ENCODE data around the gene C19orf12.
A peak's percentile ranks its signal among the peaks of the same experiment; 100 is the strongest.

Gene C19orf12

DNA sequence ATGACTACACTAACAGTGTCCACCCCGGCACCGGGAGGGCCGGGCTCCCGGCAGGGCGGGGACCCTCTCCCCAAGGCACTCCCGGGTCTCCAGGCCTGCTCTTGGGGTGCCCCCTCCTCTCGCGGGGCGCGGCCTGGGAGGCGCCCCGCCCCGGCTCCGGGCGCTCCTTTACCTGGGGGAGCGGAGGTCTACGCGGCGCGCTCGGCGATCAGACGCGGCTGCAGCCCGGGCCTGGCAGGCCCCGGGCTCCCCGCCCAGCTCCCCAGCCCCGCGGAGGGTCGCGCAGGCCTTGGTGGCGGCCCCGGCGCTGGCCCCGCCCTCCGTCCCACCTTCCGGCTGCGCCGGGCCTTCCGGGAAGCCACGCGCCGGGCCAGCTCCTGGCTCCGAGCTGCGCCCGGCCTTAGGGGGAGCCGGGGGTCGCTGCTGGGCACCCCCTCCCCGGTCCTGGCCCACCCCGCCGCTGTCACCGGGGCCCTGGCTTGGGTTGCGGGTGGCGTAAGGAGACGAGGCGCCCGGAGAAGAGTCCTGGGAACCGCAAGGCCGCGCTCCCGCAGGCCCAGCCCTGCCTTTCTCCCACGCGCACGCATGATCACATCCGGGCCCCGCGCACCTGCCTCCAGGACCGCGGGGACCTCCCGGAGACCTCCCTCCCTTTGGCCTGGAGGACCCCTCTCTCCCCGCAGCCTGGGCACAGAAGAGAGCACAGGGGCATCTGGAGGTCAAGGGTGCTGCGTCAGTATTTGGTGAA is at the start of gene C19orf12:
TSS of gene C19orf12 (minus strand) at position 309 of the 748 bp plus-strand sequence. CDS start 6,848 bp downstream, outside the sequence.
- CTCF ChIA-PET = interaction anchor here (1.0 to 10.0 kb wide), 7 partner anchors 11 to 247 kb away, joined by 3 to 147 read pairs (median 8); partner anchors contain the start of genes PLEKHF1 and POP4
- Mint-ChIP-seq H3K27ac (peak within 1 kb of the TSS; percentile 97), H3K36me3 (peaks cover 22% of the 10 kb centered on the region), H3K27me3 (peaks cover 4% of the 10 kb centered on the region), H3K4me1 (peaks cover 57% of the 10 kb centered on the region), H3K9me3 (no peaks in the 10 kb centered on the region), H3K4me3 (peak within 1 kb of the TSS; percentile 88)
- DNase-seq = peak; percentile 68

DNA sequence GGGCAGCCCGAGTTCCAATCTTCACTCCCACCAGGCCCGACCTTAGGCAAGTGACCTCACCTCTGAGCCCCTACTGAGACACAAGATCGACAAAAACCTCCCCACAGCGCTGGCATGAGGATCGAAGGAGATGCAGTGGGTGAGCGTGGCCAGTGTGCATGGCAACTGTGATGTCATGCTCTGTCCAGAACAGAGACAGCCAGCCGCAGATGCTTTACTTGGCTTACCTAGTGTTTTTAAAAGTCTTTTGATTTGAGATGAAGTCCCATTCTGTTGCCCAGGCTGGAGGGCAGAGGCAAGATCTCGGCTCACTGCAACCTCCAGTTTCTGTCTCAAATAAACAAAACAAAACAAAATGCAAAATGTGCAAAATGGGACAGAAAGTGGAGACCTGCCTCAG is 49.3 kb upstream of the C19orf12 start:
- CTCF ChIA-PET = no interaction called here
- Mint-ChIP-seq H3K36me3 (no peaks in the 10 kb centered on the region), H3K4me1 (peaks cover 3% of the 10 kb centered on the region), H3K4me3 (no peak overlapping the region), H3K27me3 (peaks cover 37% of the 10 kb centered on the region), H3K9me3 (no peaks in the 10 kb centered on the region), H3K27ac (no peak overlapping the region)
- no peak for DNase-seq

DNA sequence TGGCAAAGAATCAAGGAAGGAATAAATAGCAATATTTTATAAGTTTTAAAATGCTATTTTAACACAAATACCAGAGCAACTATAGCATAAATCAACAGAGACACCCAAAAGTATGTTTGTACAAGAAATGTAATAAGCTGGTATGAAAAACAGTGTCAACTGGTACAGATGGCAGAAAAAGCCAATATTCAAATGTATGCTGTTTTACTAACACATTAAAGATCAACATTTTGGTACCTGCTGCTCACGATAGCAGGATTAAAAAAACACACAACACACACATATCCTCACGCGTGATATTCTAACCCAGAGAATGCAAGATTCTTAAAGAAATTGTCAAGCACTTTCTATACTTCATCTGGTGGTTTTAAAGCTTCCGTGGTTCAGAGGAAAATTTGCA is 48.1 kb upstream of the C19orf12 start:
- H3K27ac Mint-ChIP-seq = no peak overlapping the region
- H3K9me3 Mint-ChIP-seq = no peaks in the 10 kb centered on the region
- peaks cover 37% of the 10 kb centered on the region for H3K27me3 Mint-ChIP-seq
- no peak overlapping the region for H3K4me3 Mint-ChIP-seq
- CTCF ChIA-PET = interaction anchor here (4.9 kb wide), 1 partner anchor 110 kb away, joined by 55 read pairs; no protein-coding TSS in a partner anchor
- no peak for DNase-seq
- no peaks in the 10 kb centered on the region for H3K36me3 Mint-ChIP-seq
- peaks cover 3% of the 10 kb centered on the region for H3K4me1 Mint-ChIP-seq

DNA sequence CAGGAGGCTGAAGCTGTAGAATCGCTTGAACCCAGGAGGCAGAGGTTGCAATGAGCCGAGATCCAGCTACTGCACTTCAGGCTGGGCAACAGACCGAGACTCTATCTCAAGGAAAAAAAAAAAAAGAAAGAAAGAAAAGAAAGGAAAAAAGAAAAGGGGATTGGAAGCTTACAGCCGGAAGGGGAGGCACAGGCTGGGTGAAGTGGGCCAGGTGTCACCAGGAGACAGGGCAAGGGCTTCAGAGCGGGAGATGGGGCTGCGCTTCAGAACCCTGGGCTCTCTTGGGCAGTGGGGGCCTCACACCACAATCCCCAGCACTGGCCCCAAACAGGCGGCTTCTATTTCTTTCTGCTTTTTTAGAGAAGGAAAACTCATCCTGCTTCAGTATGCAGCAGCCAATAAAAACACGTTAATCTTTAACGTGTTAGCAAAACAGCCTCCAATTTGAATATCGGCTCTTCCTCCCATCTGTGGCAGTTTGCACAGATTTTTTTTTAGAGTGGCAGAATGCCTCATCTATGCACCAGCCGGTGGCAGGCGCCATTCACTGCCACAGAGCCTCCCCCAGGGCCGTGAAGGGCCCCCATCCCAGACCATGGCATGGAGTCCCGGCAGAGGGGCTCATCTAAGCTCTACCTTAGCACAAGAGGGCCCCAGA is 46.6 kb upstream of the C19orf12 start:
- no peaks in the 10 kb centered on the region for H3K9me3 Mint-ChIP-seq
- no peak overlapping the region for H3K27ac Mint-ChIP-seq
- no peaks in the 10 kb centered on the region for H3K36me3 Mint-ChIP-seq
- peaks cover 35% of the 10 kb centered on the region for H3K27me3 Mint-ChIP-seq
- peaks cover 3% of the 10 kb centered on the region for H3K4me1 Mint-ChIP-seq
- no peak for DNase-seq
- no peak overlapping the region for H3K4me3 Mint-ChIP-seq
- CTCF ChIA-PET = interaction anchor here (0.9 to 6.1 kb wide), 8 partner anchors 10 to 112 kb away, joined by 3 to 55 read pairs (median 7); no protein-coding TSS in a partner anchor

DNA sequence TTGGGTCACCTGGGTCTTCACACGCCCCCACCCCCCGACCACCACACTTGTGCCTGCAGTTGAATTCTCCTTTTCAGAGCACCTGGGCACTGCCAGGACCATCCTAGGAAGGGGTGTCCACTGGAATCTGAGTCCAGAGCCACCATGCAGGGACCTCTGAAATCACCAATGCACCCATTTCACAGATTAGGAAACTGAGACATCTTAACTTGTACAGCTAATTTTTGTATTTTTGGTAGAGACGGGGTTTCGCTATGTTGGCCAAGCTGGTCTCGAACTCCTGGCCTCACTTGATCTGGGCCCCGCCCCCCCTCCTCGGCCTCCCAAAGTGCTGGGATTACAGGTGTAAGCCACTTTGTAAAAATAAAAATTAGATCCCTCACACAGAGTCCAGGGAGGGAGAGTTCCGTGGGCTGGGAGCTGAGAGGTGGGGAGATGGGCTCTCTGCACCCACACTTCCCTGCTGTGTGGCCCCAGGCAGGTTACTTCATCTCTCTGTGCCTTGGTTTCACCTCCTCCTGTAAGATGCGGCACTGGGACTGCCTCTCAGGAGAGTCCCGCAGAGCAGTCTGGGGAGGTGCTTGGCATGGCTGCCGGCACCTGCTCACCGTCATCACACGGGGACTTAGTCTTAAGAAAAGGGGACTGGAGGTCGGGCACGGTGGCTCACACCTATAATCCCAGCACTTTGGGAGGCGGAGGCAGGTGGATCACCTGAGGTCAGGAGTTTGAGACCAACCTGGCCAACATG is 45.9 kb upstream of the C19orf12 start:
- H3K27me3 Mint-ChIP-seq = peaks cover 27% of the 10 kb centered on the region
- no peak overlapping the region for H3K27ac Mint-ChIP-seq
- no peak overlapping the region for H3K4me3 Mint-ChIP-seq
- peaks cover 3% of the 10 kb centered on the region for H3K4me1 Mint-ChIP-seq
- no peaks in the 10 kb centered on the region for H3K9me3 Mint-ChIP-seq
- no peak for DNase-seq
- CTCF ChIA-PET = interaction anchor here (0.9 to 6.1 kb wide), 16 partner anchors 11 to 112 kb away, joined by 3 to 55 read pairs (median 5); no protein-coding TSS in a partner anchor
- H3K36me3 Mint-ChIP-seq = no peaks in the 10 kb centered on the region

DNA sequence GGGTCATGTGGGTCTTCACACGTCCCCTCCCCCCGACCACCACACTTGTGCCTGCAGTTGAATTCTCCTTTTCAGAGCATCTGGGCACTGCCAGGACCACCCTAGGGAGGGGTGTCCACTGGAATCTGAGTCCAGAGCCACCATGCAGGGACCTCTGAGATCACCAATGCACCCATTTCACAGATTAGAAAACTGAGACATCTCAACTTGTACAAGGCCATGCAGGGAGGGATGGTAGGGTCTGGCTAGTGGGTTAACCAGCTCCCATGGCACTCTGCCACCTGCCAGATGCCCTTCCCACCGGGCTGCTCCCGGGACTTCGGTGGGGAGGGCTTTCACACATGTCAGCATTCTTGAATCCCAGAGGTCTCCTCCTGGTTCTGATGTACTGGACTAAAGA is 44.3 kb upstream of the C19orf12 start:
- DNase-seq = no peak
- no peaks in the 10 kb centered on the region for H3K9me3 Mint-ChIP-seq
- peaks cover 3% of the 10 kb centered on the region for H3K4me1 Mint-ChIP-seq
- no peak overlapping the region for H3K27ac Mint-ChIP-seq
- H3K4me3 Mint-ChIP-seq = no peak overlapping the region
- peaks cover 22% of the 10 kb centered on the region for H3K27me3 Mint-ChIP-seq
- CTCF ChIA-PET = interaction anchor here (0.6 to 6.1 kb wide), 20 partner anchors 10 to 165 kb away, joined by 3 to 55 read pairs (median 4); no protein-coding TSS in a partner anchor
- H3K36me3 Mint-ChIP-seq = no peaks in the 10 kb centered on the region

DNA sequence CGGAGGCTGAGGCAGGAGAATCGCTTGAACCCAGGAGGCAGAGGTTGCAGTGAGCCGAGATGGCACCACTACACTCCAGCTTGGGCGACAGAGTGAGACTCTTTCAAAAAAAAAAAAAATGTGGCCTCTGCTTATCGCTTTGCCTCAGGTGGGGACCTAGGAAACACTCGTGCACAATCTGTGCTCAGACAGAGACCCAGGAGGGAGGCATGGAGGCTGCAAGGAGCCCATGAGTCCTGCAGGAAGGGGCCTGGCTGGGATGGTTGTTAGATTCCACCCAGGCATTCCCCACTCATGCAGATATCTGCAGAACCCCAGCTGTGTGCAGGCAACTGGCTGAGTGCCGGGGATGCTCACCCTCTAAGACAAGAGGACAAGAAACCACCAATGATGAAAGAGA is 43.8 kb upstream of the C19orf12 start:
- no peak for DNase-seq
- CTCF ChIA-PET = interaction anchor here (1.1 to 6.1 kb wide), 6 partner anchors 13 to 117 kb away, joined by 3 to 55 read pairs (median 5); no protein-coding TSS in a partner anchor
- peaks cover 20% of the 10 kb centered on the region for H3K27me3 Mint-ChIP-seq
- no peak overlapping the region for H3K4me3 Mint-ChIP-seq
- no peaks in the 10 kb centered on the region for H3K36me3 Mint-ChIP-seq
- H3K4me1 Mint-ChIP-seq = peaks cover 3% of the 10 kb centered on the region
- H3K27ac Mint-ChIP-seq = no peak overlapping the region
- H3K9me3 Mint-ChIP-seq = no peaks in the 10 kb centered on the region

DNA sequence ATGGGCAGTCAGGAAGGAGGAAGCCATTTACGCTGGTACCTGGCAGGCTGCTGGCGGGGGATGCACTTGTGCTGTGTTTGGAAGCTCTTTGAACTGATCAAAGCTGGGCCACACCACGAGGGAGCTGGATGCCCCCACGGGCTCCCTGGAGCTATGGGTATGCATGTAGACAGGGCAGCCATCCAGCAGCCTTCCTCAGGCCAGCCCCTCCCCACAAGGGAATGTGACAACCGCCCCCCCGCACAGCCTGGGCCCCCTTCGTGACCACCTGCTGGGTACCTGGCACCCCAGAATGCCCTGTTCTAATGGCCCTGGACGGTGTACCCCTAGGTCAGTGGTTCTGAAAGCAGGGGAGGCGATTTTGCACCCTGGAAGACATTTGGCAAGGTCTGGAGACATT is 42.5 kb upstream of the C19orf12 start:
- Mint-ChIP-seq H3K36me3 (no peaks in the 10 kb centered on the region), H3K4me3 (no peak overlapping the region), H3K27me3 (peaks cover 28% of the 10 kb centered on the region), H3K9me3 (no peaks in the 10 kb centered on the region), H3K27ac (no peak overlapping the region), H3K4me1 (peaks cover 3% of the 10 kb centered on the region)
- CTCF ChIA-PET = interaction anchor here (1.5 to 6.1 kb wide), 3 partner anchors 14 to 119 kb away, joined by 3 to 39 read pairs (median 8); no protein-coding TSS in a partner anchor
- DNase-seq = no peak

DNA sequence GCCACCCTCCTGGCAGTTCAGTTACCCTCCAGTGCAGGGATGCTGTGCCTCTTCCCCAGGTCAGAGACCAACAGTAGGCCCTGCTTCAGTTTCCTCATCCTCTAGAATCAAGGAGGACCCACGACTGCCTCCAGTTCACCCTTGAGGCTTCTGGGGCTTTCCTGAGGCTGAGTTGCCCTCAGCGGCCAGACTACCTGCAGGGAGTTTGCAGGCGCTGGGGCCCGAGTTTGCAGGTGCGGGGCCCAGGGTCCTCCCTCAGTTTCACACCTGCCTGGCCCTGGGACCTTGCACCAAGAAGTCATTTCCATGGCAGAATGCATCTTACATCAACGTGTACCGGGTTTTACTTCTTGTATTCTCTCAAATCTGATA is 38.9 kb upstream of the C19orf12 start:
- peaks cover 23% of the 10 kb centered on the region for H3K27me3 Mint-ChIP-seq
- no peak overlapping the region for H3K4me3 Mint-ChIP-seq
- no peaks in the 10 kb centered on the region for H3K4me1 Mint-ChIP-seq
- CTCF ChIA-PET = no interaction called here
- no peaks in the 10 kb centered on the region for H3K9me3 Mint-ChIP-seq
- no peaks in the 10 kb centered on the region for H3K36me3 Mint-ChIP-seq
- no peak overlapping the region for H3K27ac Mint-ChIP-seq
- DNase-seq = no peak

DNA sequence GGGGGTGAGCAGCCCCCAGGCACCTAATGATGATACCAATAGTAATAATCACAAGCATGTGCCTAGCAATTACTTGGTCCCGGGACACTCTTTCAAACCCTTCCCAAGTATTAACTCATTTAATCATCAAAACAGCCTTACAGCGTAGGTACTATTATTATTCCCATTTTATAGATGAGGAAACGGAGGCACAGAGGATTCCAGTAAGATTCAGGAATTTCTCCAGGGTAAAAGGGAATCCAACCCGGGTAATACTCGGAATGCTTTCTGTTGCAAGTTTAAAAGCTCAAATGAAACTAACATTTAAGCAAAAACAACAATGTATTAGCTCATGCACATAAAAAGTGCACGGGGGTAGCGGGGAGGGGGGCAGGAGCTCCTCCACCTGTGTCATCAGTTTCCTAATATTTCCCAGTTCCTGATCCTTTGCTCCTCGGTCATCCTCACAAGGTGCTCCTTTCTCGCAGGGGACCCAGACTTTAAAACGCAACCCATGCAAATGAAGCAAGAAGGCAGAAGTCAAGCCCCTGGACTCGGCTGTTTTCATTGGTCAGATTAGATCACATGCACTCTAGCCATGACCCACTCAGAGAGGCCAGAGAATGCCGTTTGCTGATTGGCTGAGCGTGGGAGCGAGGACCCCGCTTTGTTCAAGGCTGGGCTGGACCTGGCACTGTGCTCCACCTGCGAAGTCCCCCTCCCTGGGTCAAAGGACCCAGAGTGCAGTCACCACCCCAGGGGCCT is 38.3 kb upstream of the C19orf12 start:
- CTCF ChIA-PET = no interaction called here
- H3K27ac Mint-ChIP-seq = no peak overlapping the region
- H3K27me3 Mint-ChIP-seq = peaks cover 28% of the 10 kb centered on the region
- no peaks in the 10 kb centered on the region for H3K36me3 Mint-ChIP-seq
- H3K4me1 Mint-ChIP-seq = no peaks in the 10 kb centered on the region
- no peak for DNase-seq
- H3K9me3 Mint-ChIP-seq = no peaks in the 10 kb centered on the region
- no peak overlapping the region for H3K4me3 Mint-ChIP-seq

DNA sequence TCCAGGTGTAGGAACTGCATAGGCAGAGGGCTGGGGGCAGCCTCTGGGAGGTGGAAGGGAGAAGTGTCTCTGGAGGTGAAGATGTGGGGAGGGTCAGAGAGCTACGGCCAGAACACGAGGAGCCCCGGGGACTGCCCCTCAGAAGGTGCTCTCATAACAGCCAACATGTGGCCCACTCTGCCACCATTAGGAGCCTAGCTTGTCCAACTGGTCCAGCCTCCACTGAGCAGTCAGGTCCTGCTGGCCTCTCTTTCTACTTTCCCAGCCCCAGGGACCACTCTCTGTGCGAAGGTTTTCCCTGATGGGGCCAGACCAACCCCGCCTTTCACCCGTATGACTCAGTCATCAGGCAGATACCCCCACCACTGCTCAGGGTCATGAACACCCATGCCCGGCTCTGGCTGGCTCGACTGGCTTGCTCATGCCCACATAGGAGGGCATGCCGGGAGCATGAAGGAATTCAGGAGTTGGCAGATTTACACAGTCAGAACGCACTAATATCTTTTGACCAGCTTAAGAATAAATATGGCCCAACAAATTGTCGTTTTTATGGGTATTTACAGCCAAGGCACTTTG is 37.5 kb upstream of the C19orf12 start:
- CTCF ChIA-PET = no interaction called here
- H3K4me3 Mint-ChIP-seq = no peak overlapping the region
- no peak overlapping the region for H3K27ac Mint-ChIP-seq
- no peak for DNase-seq
- H3K27me3 Mint-ChIP-seq = peaks cover 32% of the 10 kb centered on the region
- no peaks in the 10 kb centered on the region for H3K9me3 Mint-ChIP-seq
- H3K36me3 Mint-ChIP-seq = no peaks in the 10 kb centered on the region
- no peaks in the 10 kb centered on the region for H3K4me1 Mint-ChIP-seq

DNA sequence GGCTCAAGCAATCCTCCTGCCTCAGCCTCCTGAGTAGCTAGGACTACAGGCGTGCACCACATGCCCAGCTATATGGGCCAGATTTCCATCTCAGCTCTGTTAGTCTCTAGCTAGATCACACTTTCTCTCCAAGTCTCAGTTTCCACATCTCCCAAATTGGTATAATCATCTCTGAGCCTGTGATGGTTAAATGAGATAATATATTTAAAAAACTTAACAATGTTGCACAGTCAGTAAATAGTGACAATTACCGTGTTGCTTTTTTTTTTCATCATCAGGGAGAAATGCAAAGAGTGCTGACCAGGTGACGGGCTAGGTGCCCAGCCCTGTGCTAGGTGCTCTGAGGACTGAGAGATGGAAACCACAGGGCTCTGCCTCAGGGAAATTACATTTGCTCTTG is 36.9 kb upstream of the C19orf12 start:
- Mint-ChIP-seq H3K9me3 (no peaks in the 10 kb centered on the region), H3K27ac (no peak overlapping the region), H3K4me1 (no peaks in the 10 kb centered on the region), H3K36me3 (no peaks in the 10 kb centered on the region), H3K4me3 (no peak overlapping the region), H3K27me3 (peaks cover 32% of the 10 kb centered on the region)
- CTCF ChIA-PET = no interaction called here
- no peak for DNase-seq

DNA sequence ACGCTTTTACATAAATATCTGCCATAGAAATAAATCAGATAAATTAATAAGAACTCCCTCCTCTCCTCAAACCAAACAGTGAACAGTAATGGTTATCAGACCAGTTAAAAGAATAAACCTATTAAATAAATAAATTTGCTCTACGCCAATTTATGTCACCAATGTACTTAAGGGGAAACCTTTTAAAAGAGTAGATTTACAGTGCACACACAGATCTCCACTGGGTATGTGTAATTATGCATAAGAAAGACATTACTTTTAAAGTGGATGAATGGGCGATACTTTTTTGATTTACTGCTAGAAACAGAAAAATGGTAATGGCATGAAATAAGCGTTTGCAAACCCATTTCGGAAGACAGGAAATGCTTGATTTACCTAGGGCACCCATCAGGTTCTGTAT is 34.9 kb upstream of the C19orf12 start:
- no peak overlapping the region for H3K4me3 Mint-ChIP-seq
- DNase-seq = no peak
- no peaks in the 10 kb centered on the region for H3K36me3 Mint-ChIP-seq
- peaks cover 36% of the 10 kb centered on the region for H3K27me3 Mint-ChIP-seq
- H3K9me3 Mint-ChIP-seq = no peaks in the 10 kb centered on the region
- CTCF ChIA-PET = interaction anchor here (1.5 kb wide), 1 partner anchor 123 kb away, joined by 3 read pairs; no protein-coding TSS in a partner anchor
- H3K27ac Mint-ChIP-seq = no peak overlapping the region
- no peaks in the 10 kb centered on the region for H3K4me1 Mint-ChIP-seq

Measured in activated naive CD4-positive, alpha-beta T cell treated with anti-CD3 and anti-CD28 coated beads, Interleukin-2, amount 10 ng/mL, durations not matched to agents 7 days and 5 days (primary cell).